ENCODE results near the gene LIPC.

GRCh38 chr15:58552505-58553364 is 120.9 kb downstream of the LIPC start:
- TF ChIP-seq, protein P1, sequence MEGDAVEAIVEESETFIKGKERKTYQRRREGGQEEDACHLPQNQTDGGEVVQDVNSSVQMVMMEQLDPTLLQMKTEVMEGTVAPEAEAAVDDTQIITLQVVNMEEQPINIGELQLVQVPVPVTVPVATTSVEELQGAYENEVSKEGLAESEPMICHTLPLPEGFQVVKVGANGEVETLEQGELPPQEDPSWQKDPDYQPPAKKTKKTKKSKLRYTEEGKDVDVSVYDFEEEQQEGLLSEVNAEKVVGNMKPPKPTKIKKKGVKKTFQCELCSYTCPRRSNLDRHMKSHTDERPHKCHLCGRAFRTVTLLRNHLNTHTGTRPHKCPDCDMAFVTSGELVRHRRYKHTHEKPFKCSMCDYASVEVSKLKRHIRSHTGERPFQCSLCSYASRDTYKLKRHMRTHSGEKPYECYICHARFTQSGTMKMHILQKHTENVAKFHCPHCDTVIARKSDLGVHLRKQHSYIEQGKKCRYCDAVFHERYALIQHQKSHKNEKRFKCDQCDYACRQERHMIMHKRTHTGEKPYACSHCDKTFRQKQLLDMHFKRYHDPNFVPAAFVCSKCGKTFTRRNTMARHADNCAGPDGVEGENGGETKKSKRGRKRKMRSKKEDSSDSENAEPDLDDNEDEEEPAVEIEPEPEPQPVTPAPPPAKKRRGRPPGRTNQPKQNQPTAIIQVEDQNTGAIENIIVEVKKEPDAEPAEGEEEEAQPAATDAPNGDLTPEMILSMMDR (IDR thresholded peaks at IDR 0.05) = no peak
- TF ChIP-seq EP300 (IDR thresholded peaks at IDR 0.05) = no peak

Data from stomach (tissue), 4 donors.